Spinal cord (tissue), 10 donors: Measurements from ENCODE around the gene SLC13A2. TPM values are rescaled to one million over a fixed set of nuclear protein-coding genes. Genes with fewer than 3 reads are reported as not detected.

Experiments
- DNase-seq, 6 donors: peaks; one replicate each; pipeline versions ENCODE4 v3.0.0 to v3.0.0-alpha.2; 2013 to 2015; ENCODE audit warnings: low spot score in 6 of 6, low read depth in 4 of 6
- H3K27ac ChIP-seq: one replicate; pipeline ENCODE4 v1.5.1; 2013; ENCODE audit warnings: low read depth, low read length, control low read depth
- H3K27me3 ChIP-seq: one replicate; pipeline ENCODE4 v1.6.1; 2013; ENCODE audit warnings: low read length; ENCODE audit not compliant: control insufficient read depth, insufficient read depth
- H3K36me3 ChIP-seq: one replicate; pipeline ENCODE4 v1.6.1; 2013; ENCODE audit warnings: low read length; ENCODE audit not compliant: control insufficient read depth, insufficient read depth
- H3K4me1 ChIP-seq: one replicate; pipeline ENCODE4 v1.6.1; 2013; ENCODE audit warnings: low read length; ENCODE audit not compliant: control insufficient read depth, insufficient read depth
- H3K4me3 ChIP-seq: one replicate; pipeline ENCODE4 v1.5.1; 2013; ENCODE audit warnings: low read depth, low read length, control low read depth
- H3K9me3 ChIP-seq: one replicate; pipeline ENCODE4 v1.6.1; 2013; ENCODE audit warnings: low read length; ENCODE audit not compliant: control insufficient read depth, insufficient read depth
- WGBS: methylation state at CpG from one replicate; pipeline ENCODE4 v1.1.5; 2013; ENCODE audit warnings: missing lambda C conversion rate; ENCODE audit not compliant: insufficient coverage; 5-methylcytosine and 5-hydroxymethylcytosine counted together
- polyA plus RNA-seq, 2 donors: library from polyadenylated mRNA; unstranded; fragments of 120-200 nt; gene quantifications; one replicate each; pipeline ENCODE4 v1.2.1, GENCODE V29; 2013; ENCODE audit not compliant: insufficient read length in 2 of 2
- total RNA-seq, 2 donors: library from RNA; depleted of rRNA in 1 of 2; stranded (reverse); fragments of 120-200 nt in 1 of 2; fragments of >200 nt in 1 of 2; gene quantifications; one replicate each; pipeline versions ENCODE4 v1.2.3 to v1.2.4, GENCODE V29; 2013 to 2014
- donor health status: healthy.

The SLC13A2 gene
- total and polyA plus RNA-seq, 4 donors = 0.06 to 0.27 (median 0.10) TPM; not detected in 1

- no peaks in the 10 kb centered on the region for H3K27me3 ChIP-seq
- H3K36me3 ChIP-seq = no peaks in the 10 kb centered on the region
- DNase-seq = no peak
- no peaks in the 10 kb centered on the region for H3K9me3 ChIP-seq
- no peak overlapping the region for H3K4me3 ChIP-seq
- no peak overlapping the region for H3K27ac ChIP-seq
- no peaks in the 10 kb centered on the region for H3K4me1 ChIP-seq
- 87% methylated on average over 3 of the region's 3 CpGs for WGBS
Measured at GRCh38 chr17:28491860-28492259, 18.4 kb downstream of the SLC13A2 start.

DNA sequence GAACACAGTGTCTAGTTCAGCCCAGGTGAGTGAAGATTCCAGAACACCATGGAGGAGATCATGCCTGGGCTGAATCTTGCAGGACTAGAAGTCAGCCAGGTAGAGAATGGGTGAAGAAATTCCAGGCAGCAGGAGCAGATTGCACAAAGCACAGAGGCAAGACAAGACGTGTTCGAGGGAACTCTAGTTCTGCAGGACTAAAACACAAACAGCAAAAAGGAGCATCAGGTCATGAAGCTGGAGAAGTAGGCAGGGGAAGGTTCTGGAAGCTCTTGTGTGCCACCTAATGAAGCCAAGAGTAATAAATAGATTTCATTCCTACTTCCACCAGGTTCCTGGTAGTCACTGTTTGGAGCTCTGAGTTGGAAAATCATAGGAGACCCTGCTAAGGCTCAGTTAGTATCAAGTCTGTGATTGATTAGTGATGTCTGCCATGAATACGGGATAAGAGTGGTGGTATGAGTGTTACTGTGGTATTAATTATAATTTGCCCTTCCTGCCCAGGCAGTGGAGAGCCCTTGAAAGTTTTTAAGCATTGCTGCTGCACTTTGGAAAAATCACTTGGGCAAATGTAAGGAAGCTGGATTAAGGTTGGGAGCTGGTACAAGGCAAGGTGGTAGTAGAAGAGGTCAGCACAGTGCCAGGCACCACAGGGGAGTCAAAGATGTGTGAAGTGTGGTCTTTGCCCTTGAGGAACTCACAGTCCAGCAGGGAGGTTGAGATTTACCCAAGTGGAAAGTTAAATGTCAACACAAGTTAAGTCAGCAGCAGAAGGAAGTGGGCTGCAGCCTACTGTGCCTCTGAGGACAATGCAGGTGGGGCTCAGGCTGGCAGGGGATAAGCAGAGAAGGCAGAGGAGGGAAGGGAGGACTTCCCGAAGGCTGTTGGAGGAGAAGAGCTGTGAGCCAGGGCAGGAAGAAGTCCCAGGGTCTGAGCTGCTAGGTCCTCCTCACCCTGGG, 19.2 kb downstream of the SLC13A2 start:
- Histone ChIP-seq H3K27ac (no peak overlapping the region), H3K4me3 (no peak overlapping the region), H3K4me1 (no peaks in the 10 kb centered on the region), H3K27me3 (no peaks in the 10 kb centered on the region), H3K36me3 (no peaks in the 10 kb centered on the region), H3K9me3 (no peaks in the 10 kb centered on the region)
- 88% methylated on average over 2 of the region's 4 CpGs for WGBS
- DNase-seq = no peak

- 40% methylated on average over 9 of the region's 9 CpGs for WGBS
- Histone ChIP-seq H3K9me3 (no peaks in the 10 kb centered on the region), H3K4me1 (no peaks in the 10 kb centered on the region), H3K4me3 (no peak overlapping the region), H3K27me3 (no peaks in the 10 kb centered on the region), H3K27ac (no peak overlapping the region), H3K36me3 (no peaks in the 10 kb centered on the region)
- no peak for DNase-seq
Measured at GRCh38 chr17:28493460-28493859, 20.0 kb downstream of the SLC13A2 start.

DNA sequence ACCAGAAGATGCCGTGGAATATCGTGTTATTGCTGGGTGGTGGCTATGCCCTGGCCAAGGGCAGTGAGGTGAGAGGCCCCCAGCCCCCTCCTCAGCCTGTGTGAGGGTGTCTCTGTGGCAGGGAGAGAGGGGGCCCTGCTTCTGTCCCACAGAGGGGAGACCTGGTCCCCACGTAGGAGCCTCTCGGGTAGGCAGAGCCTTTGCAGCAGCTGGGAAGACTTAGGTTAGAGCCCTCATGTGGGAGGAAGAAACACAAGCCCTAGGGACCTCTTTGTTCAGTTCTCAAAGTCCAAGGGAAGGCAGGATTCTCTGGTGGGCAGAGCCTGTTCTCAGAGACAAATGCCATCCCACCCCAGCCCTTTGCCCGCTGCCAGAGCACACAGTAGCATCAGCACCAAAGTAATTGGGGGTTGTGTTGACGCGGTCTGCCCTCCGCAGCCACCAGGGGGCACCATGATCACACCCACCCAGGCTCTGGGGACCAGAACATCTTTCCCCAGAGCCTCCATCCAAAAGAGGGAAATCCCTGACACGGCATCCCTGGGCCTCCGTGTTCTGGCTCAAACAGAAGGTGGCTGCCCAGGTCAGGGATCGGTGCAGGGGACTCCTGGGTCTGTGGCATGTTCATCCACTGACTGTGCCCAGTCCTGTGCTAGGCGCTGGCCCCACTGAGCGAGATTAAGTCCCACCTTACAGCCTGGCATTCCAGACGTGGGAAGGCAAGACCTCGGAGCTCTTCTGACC, 21.2 kb downstream of the SLC13A2 start:
- H3K4me1 ChIP-seq = no peaks in the 10 kb centered on the region
- H3K36me3 ChIP-seq = no peaks in the 10 kb centered on the region
- DNase-seq = peak in 5 of 6 donors; percentile 26 to 80 (median 45)
- no peak overlapping the region for H3K4me3 ChIP-seq
- 59% methylated on average over 11 of the region's 15 CpGs for WGBS
- no peaks in the 10 kb centered on the region for H3K27me3 ChIP-seq
- no peak overlapping the region for H3K27ac ChIP-seq
- no peaks in the 10 kb centered on the region for H3K9me3 ChIP-seq

- H3K4me1 ChIP-seq = no peaks in the 10 kb centered on the region
- no peak overlapping the region for H3K4me3 ChIP-seq
- H3K27ac ChIP-seq = no peak overlapping the region
- 85% methylated on average over 8 of the region's 8 CpGs for WGBS
- no peak for DNase-seq
- no peaks in the 10 kb centered on the region for H3K9me3 ChIP-seq
- H3K36me3 ChIP-seq = no peaks in the 10 kb centered on the region
- H3K27me3 ChIP-seq = no peaks in the 10 kb centered on the region
Measured at GRCh38 chr17:28495635-28496034, 22.2 kb downstream of the SLC13A2 start.

- no peak overlapping the region for H3K4me3 ChIP-seq
- H3K9me3 ChIP-seq = no peaks in the 10 kb centered on the region
- H3K27me3 ChIP-seq = no peaks in the 10 kb centered on the region
- 51% methylated on average over 4 of the region's 9 CpGs for WGBS
- no peak for DNase-seq
- no peaks in the 10 kb centered on the region for H3K4me1 ChIP-seq
- no peaks in the 10 kb centered on the region for H3K36me3 ChIP-seq
- H3K27ac ChIP-seq = no peak overlapping the region
Measured at GRCh38 chr17:28497931-28498330, 24.5 kb downstream of the SLC13A2 start.

- WGBS = 56% methylated on average over 10 of the region's 12 CpGs
Measured at GRCh38 chr17:28498652-28499363, 25.4 kb downstream of the SLC13A2 start.

DNA sequence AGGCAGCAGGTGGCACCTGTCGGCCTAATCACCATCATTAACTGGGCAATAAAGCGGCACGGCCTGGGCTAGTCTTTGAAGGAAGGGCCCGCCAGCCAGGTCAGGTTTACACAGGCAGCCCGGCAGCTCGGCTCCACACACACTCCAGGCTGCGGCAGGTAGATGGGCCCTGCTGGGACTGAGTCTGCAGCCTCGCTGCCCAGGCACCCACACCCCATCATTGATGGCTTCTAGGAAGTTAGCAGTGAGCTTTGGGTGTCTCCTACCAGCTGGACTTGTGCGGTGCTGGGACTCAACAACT, 25.9 kb downstream of the SLC13A2 start:
- no peak overlapping the region for H3K27ac ChIP-seq

More at GRCh38 chr17:28498652-28499363, 25.4 kb downstream of the SLC13A2 start:
- Histone ChIP-seq H3K4me3 (no peak overlapping the region), H3K9me3 (no peaks in the 10 kb centered on the region), H3K27me3 (no peaks in the 10 kb centered on the region), H3K36me3 (no peaks in the 10 kb centered on the region), H3K27ac (no peak overlapping the region), H3K4me1 (no peaks in the 10 kb centered on the region)
- DNase-seq = no peak

DNA sequence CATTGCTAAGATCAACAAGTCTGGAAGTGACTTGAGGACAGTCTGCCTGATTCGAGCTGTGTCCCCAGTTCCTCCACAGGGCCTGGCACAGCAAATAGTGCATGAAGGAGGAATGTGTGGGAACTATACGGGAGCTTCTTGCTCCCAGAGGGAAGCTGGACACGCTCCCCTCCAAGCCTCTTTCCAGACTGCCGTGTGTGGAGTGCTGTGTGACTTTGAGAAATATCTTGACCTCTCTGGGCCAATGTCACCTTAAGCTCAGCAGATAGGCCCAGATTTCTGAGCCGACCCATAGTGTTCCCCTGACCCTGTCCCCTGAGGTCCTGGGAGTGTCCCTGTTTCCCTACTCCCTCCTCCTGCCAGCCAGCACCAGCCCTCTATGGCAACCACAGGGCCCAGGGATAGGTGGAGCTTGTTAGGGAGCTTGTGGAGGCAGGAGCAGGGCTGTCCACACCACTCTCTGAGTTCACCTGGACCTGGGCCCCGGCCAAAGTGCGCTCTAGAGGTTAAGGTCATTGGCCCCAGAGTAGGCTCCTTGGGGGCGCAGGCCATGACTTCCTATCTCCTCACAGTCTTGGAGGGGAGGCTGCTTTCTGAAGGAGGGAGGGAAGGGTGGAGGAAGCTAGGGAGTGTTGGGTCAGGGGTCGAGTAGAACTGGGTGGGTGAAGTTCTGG, 26.4 kb downstream of the SLC13A2 start:
- Histone ChIP-seq H3K4me3 (no peak overlapping the region), H3K9me3 (no peaks in the 10 kb centered on the region), H3K27ac (no peak overlapping the region), H3K4me1 (no peaks in the 10 kb centered on the region), H3K27me3 (no peaks in the 10 kb centered on the region), H3K36me3 (no peaks in the 10 kb centered on the region)
- WGBS = 93% methylated on average over 4 of the region's 9 CpGs
- no peak for DNase-seq

More for the DNA sequence above, 25.9 kb downstream of the SLC13A2 start:
- DNase-seq = no peak
- Histone ChIP-seq H3K4me1 (no peaks in the 10 kb centered on the region), H3K9me3 (no peaks in the 10 kb centered on the region), H3K27me3 (no peaks in the 10 kb centered on the region), H3K36me3 (no peaks in the 10 kb centered on the region), H3K4me3 (no peak overlapping the region)
- WGBS = 78% methylated on average over 9 of the region's 9 CpGs
